Measurements from ENCODE around the gene ADCK1. TPM values are rescaled to one million over a fixed set of nuclear protein-coding genes. Genes with fewer than 3 reads are reported as not detected.

ADCK1 gene
- total and polyA plus RNA-seq, 2 of the 13 experiments (the other 11 are each of a cell fraction or from before 2014, with no cell fraction given) = 3.9 to 6.3 TPM

DNA sequence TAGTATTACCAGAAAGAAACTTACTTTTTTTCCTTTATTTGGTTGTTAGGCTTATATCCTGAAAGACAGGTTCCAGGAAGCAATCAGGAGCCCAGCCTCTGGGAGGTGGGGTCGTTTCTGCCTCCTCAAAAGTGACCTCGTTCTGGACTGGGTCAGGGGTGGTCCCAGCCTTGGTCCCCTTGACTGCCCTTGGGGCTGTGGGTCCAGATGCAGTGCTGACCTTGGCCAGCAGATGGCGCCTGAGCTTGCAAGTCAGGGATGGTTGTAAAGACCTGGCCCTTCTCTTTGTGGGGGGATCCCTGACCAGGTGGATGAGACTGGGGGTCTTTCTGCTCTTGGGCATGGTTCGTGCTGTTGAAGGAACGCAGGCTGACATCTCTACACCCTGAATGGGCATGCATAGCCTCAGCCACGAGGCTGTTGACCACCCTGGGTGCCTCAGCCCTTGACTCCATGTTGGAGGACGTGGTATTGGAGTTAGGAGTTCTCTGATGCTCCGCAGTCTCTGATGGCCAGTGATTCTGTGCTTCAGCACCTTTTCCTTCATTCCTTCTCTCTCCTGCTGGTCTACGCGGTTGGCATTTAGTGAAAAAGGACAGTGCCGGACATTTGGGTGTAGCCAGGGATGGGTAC, 62.4 kb downstream of the ADCK1 start:
- 49% methylated on average over 10 of the region's 11 CpGs for WGBS (ENCODE audit: low lambda C conversion rate)
- H3K27me3 ChIP-seq (ENCODE audit: control insufficient read depth in 1 of 2, insufficient read depth in 2 of 2, low read length in 2 of 2) = no peaks in the 10 kb centered on the region
- intact Hi-C loops (cut with micrococcal nuclease; ENCODE audit: unreplicated experiment) = loop anchor here (1.0 to 10.0 kb wide), 4 partner anchors 117 to 733 kb away; no protein-coding TSS in a partner anchor
- H4K20me1 ChIP-seq (ENCODE audit: insufficient read depth, low read length) = no peaks in the 10 kb centered on the region
- in situ Hi-C loops (cut with HindIII; ENCODE audit: extremely low pct_ligation_motif_present, low pct_unique_long_range_greater_than_20kb) = loop anchor here (10.0 to 25.0 kb wide), 2 partner anchors 123 to 725 kb away; no protein-coding TSS in a partner anchor
- ChIA-PET POLR2A (no interaction called here), CTCF (ENCODE audit: low intra/inter-chr PET ratio, low total read pairs) (interaction anchor here (0.6 to 1.3 kb wide), 2 partner anchors 129 to 704 kb away, joined by 3 to 4 read pairs; no protein-coding TSS in a partner anchor)
- no peaks in the 10 kb centered on the region for H3K36me3 ChIP-seq (replicated peaks in 1 of 2; ENCODE audit: control insufficient read depth in 1 of 2, insufficient read depth in 2 of 2, low read length in 2 of 2)
- H3K9me3 ChIP-seq (ENCODE audit: low read length) = no peaks in the 10 kb centered on the region
- H3K4me3 ChIP-seq (replicated peaks in 1 of 3; ENCODE audit: insufficient read depth in 1 of 3, low read depth in 2 of 3, low read length in 3 of 3) = no peak overlapping the region
- no peak overlapping the region for H3K27ac ChIP-seq (ENCODE audit: extremely low read length, insufficient read depth, low read length)
- DNase-seq (ENCODE audit: low spot score) (peak; percentile 46), FAIRE-seq (peak; percentile 52), ATAC-seq (peak; percentile 91)
- peak; percentile 40; the same call in 1 of the 2 replicates for TF ChIP-seq ZNF891 (CRISPR knock-in tag; IDR thresholded peaks at IDR 0.05)
- no peak for TF ChIP-seq ZMYM4 (CRISPR knock-in tag; IDR thresholded peaks at IDR 0.05)
- peak; percentile 75 for TF ChIP-seq RAD21 (CRISPR knock-in tag; IDR thresholded peaks at IDR 0.05)
- peak; percentile 90 for TF ChIP-seq STAG1 (CRISPR knock-in tag; IDR thresholded peaks at IDR 0.05)
- peak; percentile 43 for TF ChIP-seq XRCC5 (optimal IDR thresholded peaks at IDR 0.05; ENCODE audit: low read length)
- TF ChIP-seq, protein P1, sequence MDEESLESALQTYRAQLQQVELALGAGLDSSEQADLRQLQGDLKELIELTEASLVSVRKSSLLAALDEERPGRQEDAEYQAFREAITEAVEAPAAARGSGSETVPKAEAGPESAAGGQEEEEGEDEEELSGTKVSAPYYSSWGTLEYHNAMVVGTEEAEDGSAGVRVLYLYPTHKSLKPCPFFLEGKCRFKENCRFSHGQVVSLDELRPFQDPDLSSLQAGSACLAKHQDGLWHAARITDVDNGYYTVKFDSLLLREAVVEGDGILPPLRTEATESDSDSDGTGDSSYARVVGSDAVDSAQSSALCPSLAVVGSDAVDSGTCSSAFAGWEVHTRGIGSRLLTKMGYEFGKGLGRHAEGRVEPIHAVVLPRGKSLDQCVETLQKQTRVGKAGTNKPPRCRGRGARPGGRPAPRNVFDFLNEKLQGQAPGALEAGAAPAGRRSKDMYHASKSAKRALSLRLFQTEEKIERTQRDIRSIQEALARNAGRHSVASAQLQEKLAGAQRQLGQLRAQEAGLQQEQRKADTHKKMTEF (CRISPR knock-in tag; IDR thresholded peaks at IDR 0.05) = no peak
- peak; percentile 66 for TF ChIP-seq SMC3 (IDR thresholded peaks at IDR 0.05; ENCODE audit: low read length)
- TF ChIP-seq, protein P2, sequence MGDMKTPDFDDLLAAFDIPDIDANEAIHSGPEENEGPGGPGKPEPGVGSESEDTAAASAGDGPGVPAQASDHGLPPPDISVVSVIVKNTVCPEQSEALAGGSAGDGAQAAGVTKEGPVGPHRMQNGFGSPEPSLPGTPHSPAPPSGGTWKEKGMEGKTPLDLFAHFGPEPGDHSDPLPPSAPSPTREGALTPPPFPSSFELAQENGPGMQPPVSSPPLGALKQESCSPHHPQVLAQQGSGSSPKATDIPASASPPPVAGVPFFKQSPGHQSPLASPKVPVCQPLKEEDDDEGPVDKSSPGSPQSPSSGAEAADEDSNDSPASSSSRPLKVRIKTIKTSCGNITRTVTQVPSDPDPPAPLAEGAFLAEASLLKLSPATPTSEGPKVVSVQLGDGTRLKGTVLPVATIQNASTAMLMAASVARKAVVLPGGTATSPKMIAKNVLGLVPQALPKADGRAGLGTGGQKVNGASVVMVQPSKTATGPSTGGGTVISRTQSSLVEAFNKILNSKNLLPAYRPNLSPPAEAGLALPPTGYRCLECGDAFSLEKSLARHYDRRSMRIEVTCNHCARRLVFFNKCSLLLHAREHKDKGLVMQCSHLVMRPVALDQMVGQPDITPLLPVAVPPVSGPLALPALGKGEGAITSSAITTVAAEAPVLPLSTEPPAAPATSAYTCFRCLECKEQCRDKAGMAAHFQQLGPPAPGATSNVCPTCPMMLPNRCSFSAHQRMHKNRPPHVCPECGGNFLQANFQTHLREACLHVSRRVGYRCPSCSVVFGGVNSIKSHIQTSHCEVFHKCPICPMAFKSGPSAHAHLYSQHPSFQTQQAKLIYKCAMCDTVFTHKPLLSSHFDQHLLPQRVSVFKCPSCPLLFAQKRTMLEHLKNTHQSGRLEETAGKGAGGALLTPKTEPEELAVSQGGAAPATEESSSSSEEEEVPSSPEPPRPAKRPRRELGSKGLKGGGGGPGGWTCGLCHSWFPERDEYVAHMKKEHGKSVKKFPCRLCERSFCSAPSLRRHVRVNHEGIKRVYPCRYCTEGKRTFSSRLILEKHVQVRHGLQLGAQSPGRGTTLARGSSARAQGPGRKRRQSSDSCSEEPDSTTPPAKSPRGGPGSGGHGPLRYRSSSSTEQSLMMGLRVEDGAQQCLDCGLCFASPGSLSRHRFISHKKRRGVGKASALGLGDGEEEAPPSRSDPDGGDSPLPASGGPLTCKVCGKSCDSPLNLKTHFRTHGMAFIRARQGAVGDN (CRISPR knock-in tag; IDR thresholded peaks at IDR 0.05) = peak; percentile 33; the same call in 1 of the 2 replicates
- no peak for TF ChIP-seq ZNF569 (CRISPR knock-in tag; IDR thresholded peaks at IDR 0.05; ENCODE audit: borderline replicate concordance)
- peak; percentile 43; the same call in 1 of the 2 replicates for TF ChIP-seq ZBTB7A (CRISPR knock-in tag; IDR thresholded peaks at IDR 0.05)
- TF ChIP-seq ZNF883 (CRISPR knock-in tag; IDR thresholded peaks at IDR 0.05; ENCODE audit: not compliant biosample characterization) = peak; percentile 26
- peak; percentile 27; the same call in 1 of the 2 replicates for TF ChIP-seq RFXAP (CRISPR knock-in tag; IDR thresholded peaks at IDR 0.05; ENCODE audit: borderline replicate concordance)
- TF ChIP-seq, protein P3, sequence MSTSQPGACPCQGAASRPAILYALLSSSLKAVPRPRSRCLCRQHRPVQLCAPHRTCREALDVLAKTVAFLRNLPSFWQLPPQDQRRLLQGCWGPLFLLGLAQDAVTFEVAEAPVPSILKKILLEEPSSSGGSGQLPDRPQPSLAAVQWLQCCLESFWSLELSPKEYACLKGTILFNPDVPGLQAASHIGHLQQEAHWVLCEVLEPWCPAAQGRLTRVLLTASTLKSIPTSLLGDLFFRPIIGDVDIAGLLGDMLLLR (CRISPR knock-in tag; IDR thresholded peaks at IDR 0.05) = 0 out of 2 replicates have a peak, but pooled peaks have one; percentile 52
- TF ChIP-seq, protein P4, sequence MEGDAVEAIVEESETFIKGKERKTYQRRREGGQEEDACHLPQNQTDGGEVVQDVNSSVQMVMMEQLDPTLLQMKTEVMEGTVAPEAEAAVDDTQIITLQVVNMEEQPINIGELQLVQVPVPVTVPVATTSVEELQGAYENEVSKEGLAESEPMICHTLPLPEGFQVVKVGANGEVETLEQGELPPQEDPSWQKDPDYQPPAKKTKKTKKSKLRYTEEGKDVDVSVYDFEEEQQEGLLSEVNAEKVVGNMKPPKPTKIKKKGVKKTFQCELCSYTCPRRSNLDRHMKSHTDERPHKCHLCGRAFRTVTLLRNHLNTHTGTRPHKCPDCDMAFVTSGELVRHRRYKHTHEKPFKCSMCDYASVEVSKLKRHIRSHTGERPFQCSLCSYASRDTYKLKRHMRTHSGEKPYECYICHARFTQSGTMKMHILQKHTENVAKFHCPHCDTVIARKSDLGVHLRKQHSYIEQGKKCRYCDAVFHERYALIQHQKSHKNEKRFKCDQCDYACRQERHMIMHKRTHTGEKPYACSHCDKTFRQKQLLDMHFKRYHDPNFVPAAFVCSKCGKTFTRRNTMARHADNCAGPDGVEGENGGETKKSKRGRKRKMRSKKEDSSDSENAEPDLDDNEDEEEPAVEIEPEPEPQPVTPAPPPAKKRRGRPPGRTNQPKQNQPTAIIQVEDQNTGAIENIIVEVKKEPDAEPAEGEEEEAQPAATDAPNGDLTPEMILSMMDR (CRISPR knock-in tag; IDR thresholded peaks at IDR 0.05) = peak; percentile 95
- H2AFZ ChIP-seq (ENCODE audit: low read length) = no peak overlapping the region
- BruUV-seq (replicated peaks) = no TSS peak
- H3K4me2 ChIP-seq (ENCODE audit: low read depth, low read length) = no peak overlapping the region
- H3K79me2 ChIP-seq (ENCODE audit: insufficient read depth, low read length) = no peaks in the 10 kb centered on the region
- H3K4me1 ChIP-seq (ENCODE audit: insufficient read depth, low read length) = peaks cover 10% of the 10 kb centered on the region
- no peak overlapping the region for H3K9ac ChIP-seq (ENCODE audit: insufficient read depth, low read depth, low read length)

Measured in HepG2 (cell line).